ENCODE results near the gene PLAAT3. TPM values are rescaled to one million over a fixed set of nuclear protein-coding genes. Genes with fewer than 3 reads are reported as not detected.
A peak's percentile ranks its signal among the peaks of the same experiment; 100 is the strongest.
"Not testable (repeated sequence)": the region's sequence is repeated elsewhere in the genome, so short reads cannot be mapped to it uniquely, and the experiment has no call there.

Gene PLAAT3
- total RNA-seq, 2 experiments from 2014 or later, result 15.8 to 17.3 TPM

- Mint-ChIP-seq H3K9me3 (no peaks in the 10 kb centered on the region), H3K27ac (no peak overlapping the region), H3K36me3 (peaks cover 3% of the 10 kb centered on the region), H3K27me3 (no peaks in the 10 kb centered on the region), H3K4me3 (no peak overlapping the region), H3K4me1 (peaks cover 50% of the 10 kb centered on the region)
- ATAC-seq (ENCODE audit: low read depth) (no peak), DNase-seq (no peak)
- POLR2A ChIA-PET, result interaction anchor here (1.3 to 1.6 kb wide), 2 partner anchors 10 to 19 kb away, joined by 4 to 5 read pairs; partner anchors contain the start of gene PLAAT4
These were observed 57.7 kb downstream of the PLAAT3 start for GRCh38 chr11:63556404-63557013.

- peaks cover 45% of the 10 kb centered on the region for H3K4me1 Mint-ChIP-seq
- no peak overlapping the region for H3K4me3 Mint-ChIP-seq
- ATAC-seq (ENCODE audit: low read depth) (no peak), DNase-seq (no peak)
- no peaks in the 10 kb centered on the region for H3K27me3 Mint-ChIP-seq
- POLR2A ChIA-PET, result interaction anchor here (0.6 to 7.2 kb wide), 5 partner anchors 10 to 72 kb away, joined by 3 to 147 read pairs (median 34); partner anchors contain the start of genes PLAAT2 and PLAAT4
- H3K27ac Mint-ChIP-seq, result peak overlapping the region; percentile 100
- H3K9me3 Mint-ChIP-seq, result no peaks in the 10 kb centered on the region
- peaks cover 6% of the 10 kb centered on the region for H3K36me3 Mint-ChIP-seq
These were observed 59.4 kb downstream of the PLAAT3 start for GRCh38 chr11:63554877-63555223.

GRCh38 chr11:63553759-63554158 lies 60.5 kb downstream of the PLAAT3 start:
- POLR2A ChIA-PET, result interaction anchor here (4.7 to 7.2 kb wide), 3 partner anchors 12 to 21 kb away, joined by 34 to 147 read pairs (median 86); partner anchors contain the start of genes PLAAT2 and PLAAT4
- ATAC-seq (ENCODE audit: low read depth), result peak; percentile 77
- Mint-ChIP-seq H3K4me1 (peaks cover 48% of the 10 kb centered on the region), H3K4me3 (peak overlapping the region; percentile 84), H3K36me3 (peaks cover 10% of the 10 kb centered on the region), H3K27me3 (no peaks in the 10 kb centered on the region), H3K27ac (peak overlapping the region; percentile 100), H3K9me3 (no peaks in the 10 kb centered on the region)
- peak; percentile 59 for DNase-seq

GRCh38 chr11:63552921-63553320 lies 61.3 kb downstream of the PLAAT3 start:
- DNase-seq (no peak), ATAC-seq (ENCODE audit: low read depth) (no peak)
- Mint-ChIP-seq H3K4me1 (peaks cover 49% of the 10 kb centered on the region), H3K9me3 (no peaks in the 10 kb centered on the region), H3K36me3 (peaks cover 15% of the 10 kb centered on the region), H3K27me3 (no peaks in the 10 kb centered on the region), H3K4me3 (peak overlapping the region; percentile 84), H3K27ac (peak overlapping the region; percentile 100)
- POLR2A ChIA-PET, result interaction anchor here (1.4 to 7.2 kb wide), 4 partner anchors 12 to 74 kb away, joined by 3 to 147 read pairs (median 60); partner anchors contain the start of genes PLAAT2 and PLAAT4

GRCh38 chr11:63551889-63552266 lies 62.4 kb downstream of the PLAAT3 start:
- peaks cover 23% of the 10 kb centered on the region for H3K36me3 Mint-ChIP-seq

GRCh38 chr11:63551091-63551888 lies 62.9 kb downstream of the PLAAT3 start:
- peak overlapping the region; percentile 84 for H3K4me3 Mint-ChIP-seq
- peaks cover 29% of the 10 kb centered on the region for H3K36me3 Mint-ChIP-seq
- POLR2A ChIA-PET, result interaction anchor here (0.9 to 7.2 kb wide), 19 partner anchors 9 to 670 kb away, joined by 3 to 147 read pairs (median 5); partner anchors contain the start of genes PLAAT2, PLAAT4 and RTN3
- peaks cover 47% of the 10 kb centered on the region for H3K4me1 Mint-ChIP-seq
- peak overlapping the region; percentile 100 for H3K27ac Mint-ChIP-seq
- ATAC-seq (ENCODE audit: low read depth), result peak; percentile 13
- H3K27me3 Mint-ChIP-seq, result no peaks in the 10 kb centered on the region
- peak; percentile 58 for DNase-seq
- H3K9me3 Mint-ChIP-seq, result no peaks in the 10 kb centered on the region

More at GRCh38 chr11:63551889-63552266, 62.4 kb downstream of the PLAAT3 start:
- ATAC-seq (ENCODE audit: low read depth), result peak; percentile 56
- Mint-ChIP-seq H3K4me3 (peak overlapping the region; percentile 84), H3K9me3 (no peaks in the 10 kb centered on the region), H3K27me3 (no peaks in the 10 kb centered on the region), H3K27ac (peak overlapping the region; percentile 100), H3K4me1 (peaks cover 49% of the 10 kb centered on the region)
- DNase-seq, result peak; percentile 70
- POLR2A ChIA-PET, result interaction anchor here (0.9 to 7.2 kb wide), 17 partner anchors 9 to 670 kb away, joined by 3 to 147 read pairs (median 5); partner anchors contain the start of genes PLAAT2, PLAAT4 and RTN3

- peaks cover 44% of the 10 kb centered on the region for H3K4me1 Mint-ChIP-seq
- DNase-seq; ATAC-seq (ENCODE audit: low read depth); H3K27me3 Mint-ChIP-seq; H3K4me3 Mint-ChIP-seq; H3K9me3 Mint-ChIP-seq: not testable (repeated sequence)
- POLR2A ChIA-PET, result interaction anchor here (5.1 to 7.2 kb wide), 2 partner anchors 14 to 15 kb away, joined by 86 to 147 read pairs; partner anchors contain the start of genes PLAAT2 and PLAAT4
- H3K36me3 Mint-ChIP-seq, result peaks cover 32% of the 10 kb centered on the region
- peak overlapping the region; percentile 100 for H3K27ac Mint-ChIP-seq
These were observed 64.0 kb downstream of the PLAAT3 start for GRCh38 chr11:63550156-63550700.

- Mint-ChIP-seq H3K27me3 (no peaks in the 10 kb centered on the region), H3K36me3 (peaks cover 37% of the 10 kb centered on the region), H3K9me3 (no peaks in the 10 kb centered on the region), H3K4me3 (no peak overlapping the region), H3K4me1 (peaks cover 38% of the 10 kb centered on the region), H3K27ac (peak overlapping the region; percentile 72)
- DNase-seq (no peak), ATAC-seq (ENCODE audit: low read depth) (no peak)
- POLR2A ChIA-PET, result interaction anchor here (0.9 to 7.2 kb wide), 2 partner anchors 13 to 17 kb away, joined by 3 to 147 read pairs; partner anchors contain the start of gene PLAAT4
These were observed 64.8 kb downstream of the PLAAT3 start for GRCh38 chr11:63549411-63549810.

- POLR2A ChIA-PET, result interaction anchor here (7.2 kb wide), 1 partner anchor 11 kb away, joined by 147 read pairs; the partner anchor contains the start of gene PLAAT4
- peaks cover 27% of the 10 kb centered on the region for H3K4me1 Mint-ChIP-seq
- H3K4me3 Mint-ChIP-seq, result no peak overlapping the region
- no peaks in the 10 kb centered on the region for H3K27me3 Mint-ChIP-seq
- H3K27ac Mint-ChIP-seq, result no peak overlapping the region
- H3K9me3 Mint-ChIP-seq, result no peaks in the 10 kb centered on the region
- peaks cover 48% of the 10 kb centered on the region for H3K36me3 Mint-ChIP-seq
- DNase-seq (no peak), ATAC-seq (ENCODE audit: low read depth) (no peak)
These were observed 66.1 kb downstream of the PLAAT3 start for GRCh38 chr11:63548178-63548577.

- DNase-seq (no peak), ATAC-seq (ENCODE audit: low read depth) (no peak)
- no peaks in the 10 kb centered on the region for H3K9me3 Mint-ChIP-seq
- H3K27me3 Mint-ChIP-seq, result no peaks in the 10 kb centered on the region
- no peak overlapping the region for H3K4me3 Mint-ChIP-seq
- POLR2A ChIA-PET, result no interaction called here
- peaks cover 53% of the 10 kb centered on the region for H3K36me3 Mint-ChIP-seq
- no peak overlapping the region for H3K27ac Mint-ChIP-seq
- H3K4me1 Mint-ChIP-seq, result peaks cover 24% of the 10 kb centered on the region
These were observed 67.2 kb downstream of the PLAAT3 start for GRCh38 chr11:63547061-63547460.

- DNase-seq, result no peak
- POLR2A ChIA-PET, result no interaction called here
- no peaks in the 10 kb centered on the region for H3K27me3 Mint-ChIP-seq
- H3K4me1 Mint-ChIP-seq, result peaks cover 17% of the 10 kb centered on the region
- H3K27ac Mint-ChIP-seq, result no peak overlapping the region
- no peak overlapping the region for H3K4me3 Mint-ChIP-seq
- ATAC-seq (ENCODE audit: low read depth), result no peak
- H3K9me3 Mint-ChIP-seq, result no peaks in the 10 kb centered on the region
- peaks cover 58% of the 10 kb centered on the region for H3K36me3 Mint-ChIP-seq
These were observed 70.5 kb downstream of the PLAAT3 start for GRCh38 chr11:63543711-63544110.

GRCh38 chr11:63542506-63542905 lies 71.7 kb downstream of the PLAAT3 start:
- Mint-ChIP-seq H3K27ac (peak overlapping the region; percentile 18), H3K36me3 (peaks cover 55% of the 10 kb centered on the region), H3K4me1 (peaks cover 26% of the 10 kb centered on the region)
- H3K27me3 Mint-ChIP-seq; ATAC-seq (ENCODE audit: low read depth); H3K4me3 Mint-ChIP-seq; DNase-seq; H3K9me3 Mint-ChIP-seq: not testable (repeated sequence)
- POLR2A ChIA-PET, result interaction anchor here (1.1 kb wide), 1 partner anchor 9 kb away, joined by 5 read pairs; no protein-coding TSS in a partner anchor

All from activated naive CD8-positive, alpha-beta T cell treated with anti-CD3 and anti-CD28 coated beads, Interleukin-2, amount 10 ng/mL, durations not matched to agents 7 days and 5 days (primary cell).